Cardiac muscle cell (in vitro differentiated cells and primary cell): Measurements from ENCODE around the gene CPS1. TPM values are rescaled to one million over a fixed set of nuclear protein-coding genes. Genes with fewer than 3 reads are reported as not detected.

Experiments
- DNase-seq, 2 donors: peaks; one replicate each; pipeline versions ENCODE4 v3.0.0 to v3.0.0-alpha.2; 2010 to 2017; ENCODE audit warnings: low read depth in 1 of 2, low spot score in 1 of 2
- H3K27ac ChIP-seq: fragments of 200-600 bp; sonication (generic); 2 replicates; pipeline ENCODE4 v1.5.1; 2016
- H3K27me3 ChIP-seq: fragments of 200-600 bp; sonication (generic); 2 replicates; pipeline ENCODE4 v1.6.0; 2016; ENCODE audit warnings: control low read depth
- H3K36me3 ChIP-seq: fragments of 200-600 bp; sonication (generic); 2 replicates; pipeline ENCODE4 v1.5.1; 2016; ENCODE audit warnings: control low read depth
- H3K4me1 ChIP-seq: fragments of 200-600 bp; sonication (generic); 2 replicates; pipeline ENCODE4 v1.8.1; 2017; ENCODE audit warnings: low read depth, mild to moderate bottlenecking, mixed run types
- H3K4me3 ChIP-seq: fragments of 200-600 bp; sonication (generic); 2 replicates; pipeline ENCODE4 v1.5.1; 2016; ENCODE audit warnings: mild to moderate bottlenecking
- H3K9me3 ChIP-seq: fragments of 200-600 bp; sonication (generic); 2 replicates; pipeline ENCODE4 v1.5.1; 2017; ENCODE audit warnings: low read depth, mild to moderate bottlenecking, control low read depth
- polyA plus RNA-seq: library from polyadenylated mRNA; unstranded; fragments of >200 nt; fragmentation: Nextera tagmentation; extraction: Ambion mirVana; gene quantifications from 2 replicates; pipeline ENCODE4 v1.2.1, GENCODE V29; 2016
- total RNA-seq: library from RNA; depleted of rRNA; stranded (reverse); fragments of >200 nt; gene quantifications from 2 replicates; pipeline ENCODE4 v1.2.3, GENCODE V29; 2016
- TF ChIP-seq, protein P1 (sequence below): IDR thresholded peaks from 2 replicates; pipeline ENCODE4 v1.5.1; 2012; ENCODE audit warnings: low read depth, mild to moderate bottlenecking, low read length

Gene CPS1
- total and polyA plus RNA-seq, 2 experiments from 2014 or later: 172 to 193 TPM

DNA sequence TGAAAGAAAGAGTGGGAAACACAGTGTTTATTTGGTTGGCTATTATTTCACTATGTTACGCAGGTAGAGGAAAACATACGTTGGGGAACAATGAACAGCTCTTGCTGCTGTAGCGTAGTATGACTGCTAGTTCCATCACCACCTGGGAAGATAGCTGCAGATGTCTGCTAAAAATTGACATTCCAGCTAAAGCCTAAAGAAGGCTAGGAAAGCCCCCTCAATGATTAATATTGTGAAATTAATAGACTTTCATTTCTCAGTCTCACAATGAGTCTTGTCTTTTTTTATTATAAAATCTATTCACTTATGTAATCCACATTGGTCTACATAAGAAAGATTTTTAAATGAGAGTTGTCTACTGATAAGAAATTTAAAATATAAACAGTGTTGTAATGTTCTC is 165.7 kb downstream of the CPS1 start:
- no peaks in the 10 kb centered on the region for H3K9me3 ChIP-seq
- TF ChIP-seq, protein P1, sequence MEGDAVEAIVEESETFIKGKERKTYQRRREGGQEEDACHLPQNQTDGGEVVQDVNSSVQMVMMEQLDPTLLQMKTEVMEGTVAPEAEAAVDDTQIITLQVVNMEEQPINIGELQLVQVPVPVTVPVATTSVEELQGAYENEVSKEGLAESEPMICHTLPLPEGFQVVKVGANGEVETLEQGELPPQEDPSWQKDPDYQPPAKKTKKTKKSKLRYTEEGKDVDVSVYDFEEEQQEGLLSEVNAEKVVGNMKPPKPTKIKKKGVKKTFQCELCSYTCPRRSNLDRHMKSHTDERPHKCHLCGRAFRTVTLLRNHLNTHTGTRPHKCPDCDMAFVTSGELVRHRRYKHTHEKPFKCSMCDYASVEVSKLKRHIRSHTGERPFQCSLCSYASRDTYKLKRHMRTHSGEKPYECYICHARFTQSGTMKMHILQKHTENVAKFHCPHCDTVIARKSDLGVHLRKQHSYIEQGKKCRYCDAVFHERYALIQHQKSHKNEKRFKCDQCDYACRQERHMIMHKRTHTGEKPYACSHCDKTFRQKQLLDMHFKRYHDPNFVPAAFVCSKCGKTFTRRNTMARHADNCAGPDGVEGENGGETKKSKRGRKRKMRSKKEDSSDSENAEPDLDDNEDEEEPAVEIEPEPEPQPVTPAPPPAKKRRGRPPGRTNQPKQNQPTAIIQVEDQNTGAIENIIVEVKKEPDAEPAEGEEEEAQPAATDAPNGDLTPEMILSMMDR: no peak
- no peaks in the 10 kb centered on the region for H3K36me3 ChIP-seq
- DNase-seq: no peak
- H3K4me1 ChIP-seq: no peaks in the 10 kb centered on the region
- no peak overlapping the region for H3K27ac ChIP-seq
- H3K4me3 ChIP-seq: no peak overlapping the region
- H3K27me3 ChIP-seq: no peaks in the 10 kb centered on the region

DNA sequence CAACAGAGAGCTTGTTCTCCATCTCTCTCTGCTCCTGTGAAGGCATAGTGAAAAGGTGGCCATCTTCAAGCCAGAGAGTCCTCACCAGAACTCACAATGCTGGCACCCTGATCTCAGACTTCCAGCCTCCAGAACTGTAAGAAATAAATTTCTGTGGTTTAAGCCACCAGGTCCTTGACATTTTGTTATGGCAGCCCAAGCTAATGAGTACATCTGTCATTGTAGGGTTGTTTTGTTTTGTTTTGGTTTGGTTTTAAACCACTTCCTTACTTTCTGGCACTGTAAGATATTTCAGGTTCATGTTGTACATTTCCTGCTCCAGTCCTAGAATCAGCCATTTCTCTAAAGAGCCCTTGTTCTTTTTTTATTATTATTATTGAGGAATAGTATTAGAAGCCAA is 171.2 kb downstream of the CPS1 start:
- Histone ChIP-seq H3K4me1 (peaks cover 21% of the 10 kb centered on the region), H3K27ac (no peak overlapping the region), H3K9me3 (no peaks in the 10 kb centered on the region), H3K27me3 (no peaks in the 10 kb centered on the region), H3K36me3 (no peaks in the 10 kb centered on the region), H3K4me3 (no peak overlapping the region)
- no peak for DNase-seq
- TF ChIP-seq, protein P1: no peak

Other genes with a start within 250 kb of the CPS1 start
- gene MYL1, start 241.4 kb upstream of the CPS1 start, total RNA-seq: 2.2 TPM in 1 of 2 replicates, not detected in the other
- 10.5 TPM in 1 of 2 replicates, not detected in the other for gene MYL1, start 241.4 kb upstream of the CPS1 start, polyA plus RNA-seq
- 47.1 and 58.8 TPM in 2 replicates for gene LANCL1, start 79.8 kb upstream of the CPS1 start, total RNA-seq
- 54.5 and 83.8 TPM in 2 replicates for gene LANCL1, start 79.8 kb upstream of the CPS1 start, polyA plus RNA-seq